GM19467 (cell line): ENCODE results near the gene CHMP1A.

Experiments used
- ATAC-seq: cut with Tn5 transposase; IDR thresholded peaks from one replicate; pipeline ENCODE4 v1.9.1; 2021; ENCODE audit warnings: mild to moderate bottlenecking, moderate library complexity; ENCODE audit not compliant: unreplicated experiment

Gene CHMP1A

DNA sequence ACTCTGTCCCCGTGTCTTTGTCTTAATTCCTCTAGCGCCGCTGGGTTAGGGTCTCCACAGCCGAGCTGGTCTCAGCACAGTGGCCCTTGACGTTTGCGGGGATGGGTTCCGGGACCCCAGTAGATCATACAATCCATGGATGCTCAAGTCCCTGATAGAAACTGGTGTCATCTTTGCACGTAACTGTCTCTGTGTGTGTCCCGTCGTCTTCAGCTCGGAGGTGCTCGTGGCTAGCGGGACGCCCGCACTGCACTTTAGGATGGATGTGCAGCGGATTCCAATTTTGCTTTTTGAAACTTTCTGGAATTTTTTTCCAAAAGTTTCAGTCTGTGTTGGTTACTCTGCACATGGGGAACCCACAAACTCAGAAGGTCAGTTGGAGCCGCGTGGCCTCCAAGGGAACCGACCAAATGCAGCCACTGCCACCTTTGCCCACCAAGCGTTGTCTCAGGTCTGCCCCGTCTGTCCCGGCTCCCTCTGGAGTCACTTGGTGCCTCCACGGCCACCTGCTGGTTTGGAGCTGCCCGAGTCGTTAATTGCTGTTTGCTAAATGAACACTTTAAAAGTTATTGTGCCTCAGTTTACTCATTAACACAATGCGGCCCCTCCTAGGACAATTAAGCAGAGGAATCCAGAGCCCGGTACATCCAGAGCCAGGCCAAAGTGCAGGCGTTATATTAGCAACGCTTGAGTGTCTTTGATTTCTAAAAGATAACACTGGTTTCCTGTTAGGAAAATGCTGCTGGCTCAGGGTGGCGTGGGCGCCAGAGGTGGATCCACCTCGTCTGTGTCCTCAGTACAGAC lies 49.4 kb downstream of the CHMP1A start:
- no peak for ATAC-seq

DNA sequence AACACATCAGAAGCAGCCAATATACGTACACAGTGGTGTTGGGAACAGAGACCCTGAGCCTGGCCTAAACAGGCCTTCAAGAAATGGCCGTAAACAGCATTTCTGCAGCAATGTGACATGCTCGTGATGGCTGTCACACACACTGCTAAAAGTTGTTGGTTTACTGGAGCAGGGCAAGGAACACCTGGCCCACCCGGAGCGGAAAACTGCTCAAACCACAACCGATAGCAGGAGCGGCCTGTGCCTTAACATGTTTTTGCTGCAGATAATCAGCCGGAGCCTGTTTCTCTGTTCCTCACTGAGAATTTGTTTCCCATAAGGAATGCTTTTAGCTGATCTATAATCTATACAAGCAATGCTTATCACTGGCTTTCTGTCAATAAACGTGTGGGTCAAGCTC lies 50.1 kb downstream of the CHMP1A start:
- ATAC-seq, result no peak

DNA sequence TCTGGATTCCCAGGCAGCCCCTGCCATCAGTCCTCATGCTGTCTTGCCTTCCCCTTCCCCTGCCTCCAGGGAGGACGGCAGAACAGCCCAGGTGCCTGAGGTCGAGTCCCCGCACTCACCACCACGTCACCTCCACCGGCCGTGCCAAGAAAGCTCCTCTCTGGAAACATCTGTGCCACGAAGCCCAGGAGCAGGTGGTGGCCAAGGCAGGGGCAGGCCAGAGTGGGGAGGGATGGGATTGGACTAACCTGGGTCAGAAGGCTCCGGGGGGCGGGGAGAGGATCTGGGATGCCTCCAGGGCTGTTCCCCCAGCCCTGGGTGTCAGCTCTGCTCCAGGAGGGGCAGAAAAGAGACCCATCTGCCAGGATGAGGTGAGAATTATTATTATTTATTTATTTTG lies 51.5 kb downstream of the CHMP1A start:
- ATAC-seq, result no peak

DNA sequence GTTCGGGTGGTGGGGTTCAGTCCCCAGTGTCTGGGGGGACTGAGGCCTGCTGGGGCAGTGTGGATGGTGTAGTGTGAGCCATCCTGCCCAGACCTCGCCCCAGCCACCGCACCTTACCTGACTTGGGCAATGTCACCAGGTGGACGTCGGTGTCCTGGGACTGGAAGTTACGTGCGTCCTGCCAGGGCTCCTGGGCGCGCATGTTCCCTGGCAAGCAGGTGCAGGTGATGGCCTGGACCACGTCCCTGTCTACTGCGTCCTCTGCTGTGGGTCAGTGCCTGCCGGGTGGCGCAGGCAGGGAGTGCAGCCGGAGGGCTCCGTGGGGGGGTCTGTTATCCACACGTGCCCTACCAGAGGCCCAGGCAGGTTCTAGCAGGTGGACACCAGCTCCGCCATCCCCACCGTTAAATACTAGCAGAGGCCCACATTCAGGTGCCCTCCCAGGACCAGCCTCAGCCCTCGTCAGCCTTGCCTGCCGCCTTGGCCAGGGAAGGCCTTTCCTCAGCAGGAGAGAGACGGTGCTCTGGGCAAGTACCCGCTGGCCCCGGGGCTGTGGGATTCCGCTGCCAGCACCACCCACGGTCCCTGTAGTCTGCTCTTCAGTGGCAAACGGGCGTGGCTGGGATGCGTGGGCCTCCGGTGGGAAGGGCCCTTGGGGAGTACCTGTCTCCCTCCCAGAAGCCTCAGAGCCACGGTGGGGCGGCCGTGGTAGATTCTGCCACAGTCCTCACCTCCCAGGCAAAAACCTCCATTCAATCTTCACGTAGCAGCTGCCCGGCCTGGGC lies 52.1 kb downstream of the CHMP1A start:
- ATAC-seq, result no peak

DNA sequence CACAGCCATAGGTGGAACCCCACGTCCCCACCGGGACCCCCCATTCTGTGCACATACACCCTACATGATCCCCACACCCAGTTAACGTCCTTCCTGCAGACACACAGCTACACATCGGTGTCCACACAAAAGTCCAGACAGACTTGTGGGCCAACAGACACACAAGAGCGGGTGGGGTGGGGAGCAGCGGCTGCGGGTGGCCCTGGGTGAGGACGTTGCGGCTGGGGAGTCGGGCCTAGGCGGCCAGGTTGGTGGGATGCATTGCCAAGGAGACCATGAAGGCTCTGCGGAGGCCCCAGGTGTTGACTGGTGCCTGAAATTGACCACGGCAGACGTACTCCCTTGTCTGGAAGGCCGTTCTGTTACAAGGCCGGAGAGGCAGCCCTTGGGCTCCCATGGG lies 52.7 kb downstream of the CHMP1A start:
- no peak for ATAC-seq

DNA sequence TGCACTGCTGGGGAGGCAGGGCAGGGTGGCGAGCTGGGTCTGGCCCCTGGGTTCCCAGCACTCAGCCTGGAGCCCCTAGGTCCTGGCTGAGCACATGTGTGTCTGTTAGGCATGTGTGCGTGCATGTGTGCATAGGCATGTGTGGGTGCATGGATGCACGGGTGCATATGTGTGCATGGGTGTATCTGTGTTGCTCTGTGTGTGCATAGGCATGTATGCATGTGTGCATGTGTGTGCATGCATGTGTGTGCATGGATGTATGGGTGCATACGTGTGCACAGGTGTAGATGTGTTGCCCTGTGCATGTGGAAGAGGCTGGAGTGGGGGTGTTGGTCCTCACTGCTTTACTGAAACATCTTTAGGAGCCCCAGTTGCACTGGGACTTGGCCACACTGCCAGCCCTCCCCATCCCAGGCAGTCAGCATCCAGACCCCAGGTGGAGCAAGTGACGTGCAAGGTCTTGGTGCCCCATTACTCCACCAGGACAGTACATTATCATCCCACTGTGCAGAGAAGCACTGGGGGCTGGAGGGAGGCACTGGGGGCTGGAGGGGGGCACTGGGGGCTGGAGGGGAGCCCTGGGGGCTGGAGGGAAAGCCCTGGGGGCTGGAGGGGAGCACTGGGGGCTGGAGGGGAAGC lies 54.4 kb downstream of the CHMP1A start:
- ATAC-seq, result no peak

DNA sequence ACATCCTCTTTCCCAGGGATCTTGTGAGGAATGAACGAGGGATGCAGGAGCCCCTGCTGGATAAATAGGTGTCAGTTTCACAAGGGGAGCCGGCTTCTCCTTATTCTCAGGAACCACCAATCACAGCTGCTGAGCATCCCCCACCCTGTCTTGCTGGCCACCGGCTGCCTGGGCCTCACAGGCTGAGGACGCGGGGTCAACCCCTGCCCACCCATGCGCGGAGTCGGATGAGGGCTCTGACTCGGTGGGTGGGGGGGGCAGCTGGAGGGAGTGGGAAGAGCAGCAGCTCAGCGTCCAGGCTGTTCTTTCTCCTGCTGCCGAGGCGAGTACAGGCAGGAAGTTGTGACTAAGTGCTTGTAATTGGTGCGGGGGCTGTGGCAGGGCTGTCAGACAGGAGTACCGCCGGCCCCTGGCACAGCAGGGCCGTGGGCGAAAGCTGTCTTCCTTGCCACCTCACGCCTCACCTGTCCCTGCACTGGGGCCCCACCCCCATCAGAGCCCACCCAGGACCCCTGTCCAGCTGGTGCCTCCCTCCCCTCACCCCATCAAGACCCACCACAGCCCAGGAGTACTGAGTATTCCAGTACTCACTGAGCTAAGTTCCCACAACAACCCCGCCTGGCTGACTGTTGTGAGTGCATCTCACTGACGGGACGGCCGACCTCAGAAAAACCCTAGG lies 55.1 kb downstream of the CHMP1A start:
- ATAC-seq, result no peak

DNA sequence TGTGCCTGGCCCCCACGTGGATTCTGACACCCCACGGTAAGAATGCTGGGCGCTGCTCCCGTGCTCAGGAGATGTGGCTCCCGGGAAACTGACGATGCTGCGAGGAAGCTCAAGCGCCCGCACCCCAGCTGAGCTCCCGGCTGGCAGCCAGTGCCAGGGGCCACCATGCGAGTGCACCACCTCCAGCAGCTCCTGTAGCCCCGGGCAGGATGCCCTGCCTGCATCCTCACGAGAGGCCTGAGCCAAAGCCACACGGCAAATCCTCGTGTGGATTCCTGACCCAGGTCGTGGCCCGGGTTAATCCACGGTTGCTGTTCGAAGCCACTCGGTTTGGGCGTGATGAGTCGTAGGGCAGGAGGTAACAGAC lies 55.6 kb downstream of the CHMP1A start:
- no peak for ATAC-seq

DNA sequence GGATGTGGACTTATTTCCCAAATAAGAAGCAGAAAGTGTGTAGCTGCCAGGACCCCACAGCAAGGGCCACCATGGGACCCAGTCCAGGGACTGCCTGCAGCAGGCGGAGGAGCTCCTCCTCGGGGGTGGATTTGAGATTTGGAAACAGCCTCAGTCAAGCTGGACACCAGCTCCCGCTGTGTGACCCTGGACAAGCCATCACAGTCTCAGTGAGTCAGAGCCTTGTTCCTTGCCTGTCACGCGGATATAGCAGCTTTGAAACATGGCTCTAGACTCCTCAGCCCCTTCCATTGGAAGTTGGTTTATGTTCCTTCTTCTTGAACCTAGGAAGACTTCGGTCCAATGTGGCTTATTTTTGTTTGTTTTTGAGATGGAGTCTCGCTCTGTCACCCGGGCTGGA lies 56.6 kb downstream of the CHMP1A start:
- no peak for ATAC-seq

DNA sequence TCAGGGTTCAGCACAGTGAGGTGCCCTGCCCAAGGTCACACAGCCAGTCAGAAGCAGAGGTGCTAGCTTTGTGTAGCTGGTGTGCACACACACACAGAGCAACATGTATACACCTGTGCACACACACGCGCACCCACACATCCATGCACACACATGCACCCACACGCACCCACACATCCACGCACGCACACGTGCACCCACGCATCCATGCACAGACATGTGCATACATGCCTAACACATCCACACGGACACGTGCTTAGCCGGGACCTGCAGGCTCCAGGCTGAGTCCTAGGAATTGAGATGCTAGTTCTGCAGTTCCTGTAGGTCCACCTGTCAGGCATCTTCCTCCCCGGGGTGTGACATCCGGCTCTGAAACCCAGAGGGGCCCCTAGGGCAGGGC lies 57.1 kb downstream of the CHMP1A start:
- no peak for ATAC-seq

DNA sequence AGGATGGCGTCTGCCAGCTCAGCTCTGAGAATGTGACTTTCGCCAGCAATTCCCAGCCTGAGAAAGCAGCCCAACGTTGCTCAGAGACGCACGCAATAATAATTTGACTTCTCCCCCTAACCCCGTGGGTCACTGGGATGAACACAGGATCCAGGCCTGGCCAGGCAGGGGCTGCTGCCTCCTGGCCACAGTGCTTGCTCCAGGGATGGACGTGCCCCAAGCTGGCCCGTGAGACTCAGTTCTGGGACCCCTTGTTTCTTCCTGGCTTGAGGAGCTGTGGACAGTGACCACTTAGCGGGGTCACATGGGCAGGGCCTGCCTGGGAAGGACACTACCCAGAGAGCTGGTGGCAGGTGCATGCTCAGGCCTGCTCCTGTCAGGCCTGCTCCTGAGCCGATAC lies 57.6 kb downstream of the CHMP1A start:
- no peak for ATAC-seq

DNA sequence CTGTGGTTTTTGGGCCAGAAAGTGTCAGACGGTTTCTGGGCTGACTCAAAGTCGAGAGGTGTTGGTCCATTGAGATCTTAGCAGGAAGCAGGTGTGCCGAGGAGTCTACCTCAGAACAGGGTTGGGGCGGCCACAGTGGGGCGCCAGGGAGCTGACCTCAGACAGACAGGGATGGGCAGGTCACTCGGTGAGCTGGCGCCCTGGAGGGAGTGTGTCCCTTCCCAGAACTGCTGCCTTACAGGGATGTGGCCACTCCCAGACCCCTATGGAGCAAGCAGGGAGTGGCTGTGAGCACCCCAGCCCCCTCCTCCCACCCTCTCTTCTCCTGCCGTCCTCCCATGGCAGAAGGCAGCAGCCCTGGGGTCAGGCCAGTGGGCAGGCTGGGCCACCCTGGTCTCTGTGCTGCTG lies 58.1 kb downstream of the CHMP1A start:
- no peak for ATAC-seq

DNA sequence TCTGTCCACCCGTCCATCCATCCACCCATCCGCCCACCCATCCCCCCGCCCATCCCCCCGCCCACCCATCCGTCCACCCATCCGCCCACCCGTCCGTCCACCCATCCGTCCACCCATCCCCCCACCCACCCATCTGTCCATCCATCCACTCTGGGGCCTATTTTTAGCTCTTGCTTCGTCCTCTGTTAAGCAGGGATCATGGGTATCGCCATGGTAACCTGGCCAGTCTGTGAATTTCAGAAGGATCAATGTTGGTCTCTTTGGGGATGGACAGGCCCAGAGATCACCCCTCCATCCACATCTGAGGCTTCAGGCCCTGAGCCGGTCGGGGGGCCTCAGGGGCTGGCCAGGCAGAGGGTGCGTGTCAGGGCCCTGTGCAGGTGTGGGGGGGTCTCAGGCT lies 59.3 kb downstream of the CHMP1A start:
- no peak for ATAC-seq

DNA sequence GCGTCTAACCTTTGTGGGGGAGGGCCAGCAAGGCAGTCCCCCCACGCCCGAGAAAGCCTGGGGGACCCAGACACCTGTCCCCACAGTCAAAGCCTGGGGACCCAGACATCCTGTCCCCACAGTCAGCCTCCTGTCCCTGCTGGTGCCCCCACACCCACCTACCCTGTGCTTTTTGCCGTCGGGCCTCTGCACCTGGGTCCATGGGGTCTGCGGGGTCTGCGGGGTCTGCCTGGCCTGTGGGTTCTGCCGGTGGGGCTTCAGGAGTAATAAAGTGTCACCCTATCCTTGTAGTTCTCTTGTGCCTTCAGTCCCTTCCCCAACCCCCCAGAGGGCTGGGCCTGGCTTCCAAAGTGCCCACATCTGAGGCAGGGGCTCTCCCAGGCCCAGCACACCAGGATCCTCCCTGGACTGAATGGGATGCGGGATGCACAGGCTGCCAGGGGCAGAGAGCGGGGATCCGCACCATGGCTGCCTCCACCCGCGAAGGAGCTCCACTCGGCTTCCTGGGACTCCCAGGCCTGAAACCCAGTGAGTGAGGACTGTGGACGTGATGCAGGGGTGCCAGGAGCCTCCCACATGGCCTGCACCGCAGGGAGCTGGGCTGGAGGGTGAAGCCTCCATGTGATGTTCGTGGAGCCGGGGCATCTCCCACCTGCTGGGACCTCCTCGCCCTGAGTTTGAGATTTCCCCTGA lies 60.4 kb downstream of the CHMP1A start:
- no peak for ATAC-seq

DNA sequence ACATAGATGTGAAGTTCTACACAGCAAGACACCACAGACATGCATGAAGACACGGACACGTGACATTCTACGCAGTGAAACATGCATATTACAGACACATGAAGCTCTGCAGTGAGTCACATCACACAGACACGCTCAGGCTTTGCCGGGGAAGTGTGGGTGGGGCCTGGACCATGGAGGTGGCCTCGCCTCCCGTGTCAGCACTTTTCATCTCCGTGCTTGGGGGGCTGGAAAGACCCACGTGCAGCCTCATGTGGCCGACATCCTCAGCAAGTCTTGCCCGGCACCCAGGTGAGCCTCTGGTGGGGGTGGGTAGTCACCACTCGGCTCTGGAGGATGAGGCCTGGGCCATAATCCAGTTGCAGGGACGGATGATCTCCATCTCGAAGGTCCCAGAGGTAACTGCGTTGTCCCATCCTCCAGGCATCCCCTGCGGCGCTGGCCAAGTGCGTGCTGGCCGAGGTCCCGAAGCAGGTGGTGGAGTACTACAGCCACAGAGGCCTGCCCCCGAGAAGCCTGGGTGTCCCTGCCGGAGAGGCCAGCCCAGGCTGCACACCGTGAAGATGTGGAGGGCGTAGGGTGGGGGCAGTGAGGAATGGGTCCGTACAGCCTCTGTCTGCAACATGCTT lies 61.3 kb downstream of the CHMP1A start:
- no peak for ATAC-seq

DNA sequence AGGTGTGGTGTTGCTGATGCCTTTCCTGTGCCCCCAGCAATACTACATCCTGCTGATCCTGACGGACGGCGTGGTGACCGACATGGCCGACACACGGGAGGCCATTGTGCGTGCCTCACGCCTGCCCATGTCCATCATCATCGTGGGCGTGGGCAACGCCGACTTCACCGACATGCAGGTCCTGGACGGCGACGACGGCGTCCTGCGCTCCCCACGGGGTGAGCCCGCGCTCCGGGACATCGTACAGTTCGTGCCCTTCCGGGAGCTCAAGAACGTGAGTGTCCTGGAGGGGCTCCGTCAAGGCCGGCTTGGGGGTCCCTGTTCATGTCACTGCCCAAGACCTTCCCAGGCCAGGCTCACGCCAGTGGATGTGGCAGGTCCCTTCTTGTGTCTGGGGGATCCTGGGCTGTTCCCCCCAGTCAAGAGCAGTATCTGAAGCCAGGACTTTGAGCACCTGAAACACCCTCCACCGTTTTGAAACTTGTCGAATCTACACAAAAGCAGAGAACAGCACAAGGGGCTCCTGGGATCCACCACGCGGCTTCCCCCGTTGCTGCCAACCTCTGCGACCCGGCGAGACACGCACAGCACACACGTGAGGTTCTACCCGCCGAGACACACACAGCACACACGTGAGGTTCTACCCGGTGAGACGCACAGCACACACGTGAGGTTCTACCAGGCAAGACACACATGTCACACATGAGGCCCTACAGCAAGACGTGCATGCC lies 62.0 kb downstream of the CHMP1A start:
- ATAC-seq, result no peak
